Activated CD4-positive, alpha-beta T cell treated with anti-CD3 and anti-CD28 coated beads, Interleukin-2, amount 50 U/mL, for 24 hours (primary cell): ENCODE data around the gene SLC12A4.

Experiments used
- DNase-seq, 2 donors: peaks; one replicate each; pipeline ENCODE4 v3.0.0-alpha.2; 2020; ENCODE audit warnings: low read depth in 1 of 2, low spot score in 1 of 2

Gene SLC12A4

GRCh38 chr16:67902831-67903230 lies 65.6 kb downstream of the SLC12A4 start:
- no peak for DNase-seq

GRCh38 chr16:67901734-67902133 lies 66.7 kb downstream of the SLC12A4 start:
- DNase-seq, result no peak

- no peak for DNase-seq
These were observed 71.2 kb downstream of the SLC12A4 start for GRCh38 chr16:67897231-67897630.

- DNase-seq, result no peak
These were observed 74.6 kb downstream of the SLC12A4 start for GRCh38 chr16:67893743-67894399.
